Esophagus muscularis mucosa (tissue), 4 donors: ENCODE data around the gene MOCS3. TPM values are rescaled to one million over a fixed set of nuclear protein-coding genes. Genes with fewer than 3 reads are reported as not detected.

Experiments used
- DNase-seq: peaks from one replicate; pipeline ENCODE4 v3.0.0-alpha.2; 2017; ENCODE audit errors: extremely low spot score
- H3K27ac ChIP-seq, 4 donors: fragments of 200-600 bp; sonication (generic); replicated peaks in 1 of 4; 1 replicate in 3 of 4; 2 replicates in 1 of 4; pipeline ENCODE4 v1.5.1; 2016 to 2019; ENCODE audit warnings: mild to moderate bottlenecking in 1 of 4
- H3K27me3 ChIP-seq, 4 donors: fragments of 200-600 bp; sonication (generic); one replicate each; pipeline versions ENCODE4 v1.5.1 to v1.6.0; 2016 to 2019
- H3K36me3 ChIP-seq, 4 donors: fragments of 200-600 bp; sonication (generic); one replicate each; pipeline ENCODE4 v1.5.1; 2016 to 2019
- H3K4me1 ChIP-seq, 4 donors: fragments of 200-600 bp; sonication (generic); one replicate each; pipeline ENCODE4 v1.5.1; 2016 to 2019
- H3K4me3 ChIP-seq, 4 donors: fragments of 200-600 bp; sonication (generic); 1 replicate in 2 of 4; 2 replicates in 2 of 4; pipeline ENCODE4 v1.5.1; 2016 to 2019; ENCODE audit warnings: mild to moderate bottlenecking in 4 of 4, moderate library complexity in 1 of 4
- H3K9me3 ChIP-seq, 4 donors: fragments of 200-600 bp; sonication (generic); 1 replicate in 3 of 4; 2 replicates in 1 of 4; pipeline ENCODE4 v1.5.1; 2016 to 2019
- CTCF ChIP-seq, 3 experiments: fragments of 200-600 bp in 2 of 3; fragments of 450-650 bp in 1 of 3; sonication (generic) in 2 of 3; IDR thresholded peaks; one replicate each; pipeline ENCODE4 v1.5.1; 2017 to 2019; ENCODE audit warnings: antibody characterized with exemption in 3 of 3, mild to moderate bottlenecking in 2 of 3, moderate library complexity in 1 of 3
- EP300 ChIP-seq: sonication (generic); formaldehyde crosslinking; IDR thresholded peaks from one replicate; pipeline ENCODE4 v1.6.1; 2017; ENCODE audit warnings: antibody characterized with exemption
- POLR2A ChIP-seq: fragments of 450-650 bp; IDR thresholded peaks from one replicate; pipeline ENCODE4 v1.6.1; 2017; ENCODE audit warnings: antibody characterized with exemption, moderate library complexity, mild to moderate bottlenecking, low read depth
- POLR2AphosphoS5 ChIP-seq, 2 donors: sonication (generic); formaldehyde crosslinking; IDR thresholded peaks; one replicate each; pipeline ENCODE4 v1.6.1; 2017; ENCODE audit warnings: antibody characterized with exemption in 2 of 2
- WGBS: methylation state at CpG from one replicate; pipeline ENCODE4 v1.1.5; 2018; 5-methylcytosine and 5-hydroxymethylcytosine counted together
- intact Hi-C: fragments of 100-400 bp; cut with DNase I; formaldehyde crosslinking; loops from one replicate; pipeline ENCODE4 v1.15.1; 2023
- total RNA-seq, 4 donors: library from RNA; depleted of rRNA; stranded (reverse); fragments of >200 nt; gene quantifications; one replicate each; pipeline versions ENCODE4 v1.1.0 to v1.2.1, GENCODE V29; 2016

The MOCS3 gene
- total RNA-seq, 4 donors from 2014 or later = 2.9 to 6.2 (median 4.2) TPM

- Histone ChIP-seq H3K27ac (no peak overlapping the region), H3K36me3 (peaks cover 0 to 59% (median 44%) of the 10 kb centered on the region in 4 donors), H3K4me1 (peaks cover 27 to 35% (median 32%) of the 10 kb centered on the region in 4 donors), H3K27me3 (no peaks in the 10 kb centered on the region), H3K9me3 (no peaks in the 10 kb centered on the region), H3K4me3 (no peak overlapping the region)
- intact Hi-C loops = no loop called here
- TF ChIP-seq POLR2AphosphoS5 (IDR thresholded peaks at IDR 0.05) = no peak
- no peak for TF ChIP-seq POLR2A
- no peak for TF ChIP-seq EP300
- TF ChIP-seq CTCF (IDR thresholded peaks at IDR 0.05) = no peak
- DNase-seq = no peak
Observed at GRCh38 chr20:50953821-50954220, 4.8 kb upstream of the MOCS3 start.

GRCh38 chr20:50957276-50957675 is 1.3 kb upstream of the MOCS3 start:
- Histone ChIP-seq H3K9me3 (no peaks in the 10 kb centered on the region), H3K4me1 (peaks cover 39 to 61% (median 54%) of the 10 kb centered on the region in 4 donors), H3K4me3 (peak overlapping the region; percentile 85 to 100 (median 92)), H3K27me3 (no peaks in the 10 kb centered on the region), H3K36me3 (peaks cover 0 to 33% (median 22%) of the 10 kb centered on the region in 4 donors), H3K27ac (peak overlapping the region; percentile 91 to 96 (median 92))
- intact Hi-C loops = no loop called here
- TF ChIP-seq EP300 = no peak
- TF ChIP-seq POLR2A = no peak
- TF ChIP-seq POLR2AphosphoS5 (IDR thresholded peaks at IDR 0.05) = no peak
- TF ChIP-seq CTCF (IDR thresholded peaks at IDR 0.05) = no peak
- 8% methylated on average over 7 of the region's 7 CpGs for WGBS
- no peak for DNase-seq

DNA sequence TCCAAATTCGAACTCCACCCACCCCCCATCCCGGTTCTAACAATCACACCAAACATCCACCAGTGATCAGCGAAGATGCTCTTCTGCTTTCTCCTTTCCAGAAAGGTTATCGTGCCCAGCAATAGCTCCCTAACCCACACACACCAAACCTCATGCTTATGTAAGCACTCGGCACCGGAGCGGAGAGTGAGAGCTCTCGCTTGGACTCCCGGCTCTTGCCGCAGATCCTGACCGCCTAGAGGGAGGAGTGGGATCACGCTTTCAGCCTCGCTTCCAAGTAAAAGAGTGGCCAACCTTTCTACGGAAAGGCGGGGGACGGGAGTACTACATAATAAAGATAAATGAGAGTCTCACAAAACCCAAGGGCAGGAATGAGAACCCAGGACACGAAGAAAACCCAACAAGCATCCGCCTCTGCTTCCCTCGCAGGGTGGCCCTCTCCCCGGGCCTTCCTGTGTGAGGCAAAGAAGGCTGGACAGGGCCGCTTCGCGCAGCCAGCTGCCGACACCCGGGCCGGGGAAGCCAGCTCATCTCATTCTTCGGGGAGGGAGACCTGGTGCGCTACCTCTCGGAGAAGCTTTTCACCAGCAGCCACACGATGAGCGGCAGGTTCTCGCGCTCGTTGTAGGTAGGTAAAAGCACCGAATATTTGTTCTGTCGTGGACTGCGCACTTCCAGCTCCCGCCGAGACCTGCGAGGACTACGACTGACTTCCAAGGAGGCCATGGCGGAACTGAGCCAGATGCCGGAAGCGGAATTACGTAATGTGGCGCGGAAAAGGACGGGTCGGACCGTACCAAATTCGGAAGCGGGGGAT is 612 bp upstream of the MOCS3 start, which contains the start of gene DPM1:
TSS of gene DPM1 (minus strand) at position 735 of the 817 bp plus-strand sequence. CDS start at position 726, 9 bp downstream.
- Histone ChIP-seq H3K27me3 (no peaks in the 10 kb centered on the region), H3K4me1 (peaks cover 39 to 61% (median 54%) of the 10 kb centered on the region in 4 donors), H3K27ac (peak within 1 kb of the TSS; percentile 91 to 96 (median 92)), H3K4me3 (peak within 1 kb of the TSS; percentile 85 to 100 (median 92)), H3K36me3 (peaks cover 0 to 32% (median 19%) of the 10 kb centered on the region in 4 donors), H3K9me3 (no peaks in the 10 kb centered on the region)
- TF ChIP-seq POLR2A = peak; percentile 82
- peak in 1 of 3 experiments; percentile 5 for TF ChIP-seq CTCF (IDR thresholded peaks at IDR 0.05)
- TF ChIP-seq EP300 = no peak
- peak; percentile 95 to 99 for TF ChIP-seq POLR2AphosphoS5 (IDR thresholded peaks at IDR 0.05)
- intact Hi-C loops = no loop called here
- WGBS = under 1% methylated on average over 41 of the region's 52 CpGs
- peak; percentile 96 for DNase-seq

- peaks cover 39 to 59% (median 53%) of the 10 kb centered on the region in 4 donors for H3K4me1 ChIP-seq
- 58% methylated on average over 23 of the region's 25 CpGs for WGBS
- peak overlapping the region; percentile 91 to 96 (median 92) for H3K27ac ChIP-seq
- no peak for DNase-seq
- TF ChIP-seq POLR2A (no peak), POLR2AphosphoS5 (IDR thresholded peaks at IDR 0.05) (no peak), CTCF (IDR thresholded peaks at IDR 0.05) (no peak), EP300 (no peak)
- H3K27me3 ChIP-seq = no peaks in the 10 kb centered on the region
- intact Hi-C loops = no loop called here
- H3K4me3 ChIP-seq = peak overlapping the region; percentile 85 to 100 (median 92)
- H3K36me3 ChIP-seq = peaks cover 0 to 16% (median 9%) of the 10 kb centered on the region in 4 donors
- H3K9me3 ChIP-seq = no peaks in the 10 kb centered on the region
Observed at GRCh38 chr20:50959543-50960126, 1.0 kb downstream of the MOCS3 start.
